RCC 7860 (cell line): Measurements from ENCODE around the gene INPP5A.

Source experiments
- DNase-seq: peaks from one replicate; pipeline ENCODE4 v3.0.0-alpha.2; 2015; ENCODE audit warnings: low spot score
- FAIRE-seq: peaks from 2 replicates; lab custom pipeline; 2012; peaks lifted over from hg19 to GRCh38; lab: Jason Lieb, UNC

INPP5A gene

GRCh38 chr10:132746801-132747625, 209.4 kb downstream of the INPP5A start:
- FAIRE-seq, result no peak
- no peak for DNase-seq

GRCh38 chr10:132748135-132748534, 210.5 kb downstream of the INPP5A start:
- no peak for DNase-seq
- FAIRE-seq, result no peak

- no peak for FAIRE-seq
- no peak for DNase-seq
Measured at GRCh38 chr10:132748545-132749370, 211.2 kb downstream of the INPP5A start.

- FAIRE-seq (no peak), DNase-seq (no peak)
Measured at GRCh38 chr10:132749371-132749795, 211.8 kb downstream of the INPP5A start.

GRCh38 chr10:132750936-132751335, 213.3 kb downstream of the INPP5A start:
- no peak for FAIRE-seq
- DNase-seq, result no peak

GRCh38 chr10:132752378-132752777, 214.8 kb downstream of the INPP5A start:
- FAIRE-seq (no peak), DNase-seq (no peak)

- DNase-seq (no peak), FAIRE-seq (no peak)
Measured at GRCh38 chr10:132752961-132753360, 215.4 kb downstream of the INPP5A start.

- DNase-seq (no peak), FAIRE-seq (no peak)
Measured at GRCh38 chr10:132753596-132753995, 216.0 kb downstream of the INPP5A start.

- FAIRE-seq (no peak), DNase-seq (no peak)
Measured at GRCh38 chr10:132754071-132754470, 216.5 kb downstream of the INPP5A start.

- FAIRE-seq (no peak), DNase-seq (no peak)
Measured at GRCh38 chr10:132755166-132755711, 217.7 kb downstream of the INPP5A start.

GRCh38 chr10:132756591-132756990, 219.0 kb downstream of the INPP5A start:
- FAIRE-seq, result no peak
- no peak for DNase-seq

GRCh38 chr10:132757171-132757570, 219.6 kb downstream of the INPP5A start:
- DNase-seq, result no peak
- no peak for FAIRE-seq

- DNase-seq (no peak), FAIRE-seq (no peak)
Measured at GRCh38 chr10:132758865-132759264, 221.3 kb downstream of the INPP5A start.

- FAIRE-seq (no peak), DNase-seq (no peak)
Measured at GRCh38 chr10:132761395-132762060, 223.9 kb downstream of the INPP5A start.

- no peak for FAIRE-seq
- DNase-seq, result no peak
Measured at GRCh38 chr10:132762267-132762666, 224.7 kb downstream of the INPP5A start.

- FAIRE-seq, result no peak
- no peak for DNase-seq
Measured at GRCh38 chr10:132763545-132763944, 226.0 kb downstream of the INPP5A start.

- no peak for FAIRE-seq
- no peak for DNase-seq
Measured at GRCh38 chr10:132764108-132764507, 226.5 kb downstream of the INPP5A start.

- no peak for DNase-seq
- FAIRE-seq, result no peak
Measured at GRCh38 chr10:132765435-132765834, 227.8 kb downstream of the INPP5A start.

GRCh38 chr10:132766291-132766690, 228.7 kb downstream of the INPP5A start:
- FAIRE-seq, result no peak
- no peak for DNase-seq

- FAIRE-seq, result no peak
- DNase-seq, result no peak
Measured at GRCh38 chr10:132768346-132769248, 231.0 kb downstream of the INPP5A start.
